Midbrain (tissue), 1 donor: Measurements from ENCODE around the gene WWOX.

ENCODE experiments used
- DNase-seq: peaks from one replicate; lab custom pipeline; 2025; lab: John Stamatoyannopoulos, UW

The WWOX gene

GRCh38 chr16:78659216-78659615, 559.8 kb downstream of the WWOX start:
- DNase-seq, result no peak

- no peak for DNase-seq
These were observed 560.3 kb downstream of the WWOX start for GRCh38 chr16:78659668-78660217.

DNA sequence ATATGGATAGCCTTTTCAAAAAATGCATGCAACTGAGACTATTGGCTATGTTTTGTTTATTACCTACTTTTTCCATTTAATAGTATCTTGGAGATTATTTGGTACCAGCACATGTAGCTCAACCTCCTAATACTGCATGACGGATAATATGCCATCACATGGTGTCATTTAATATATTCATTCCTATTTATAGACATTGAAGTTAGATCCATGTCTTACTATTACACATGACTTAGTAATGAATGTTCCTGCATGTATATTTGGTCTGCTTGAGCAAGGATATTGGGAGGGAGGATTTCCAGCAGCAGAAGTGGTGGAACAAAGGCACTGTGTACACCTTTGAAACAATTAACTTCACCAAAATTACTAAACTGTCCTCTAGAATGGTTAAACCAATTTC, 561.3 kb downstream of the WWOX start:
- DNase-seq, result no peak

- DNase-seq, result no peak
These were observed 564.2 kb downstream of the WWOX start for GRCh38 chr16:78663690-78664089.

DNA sequence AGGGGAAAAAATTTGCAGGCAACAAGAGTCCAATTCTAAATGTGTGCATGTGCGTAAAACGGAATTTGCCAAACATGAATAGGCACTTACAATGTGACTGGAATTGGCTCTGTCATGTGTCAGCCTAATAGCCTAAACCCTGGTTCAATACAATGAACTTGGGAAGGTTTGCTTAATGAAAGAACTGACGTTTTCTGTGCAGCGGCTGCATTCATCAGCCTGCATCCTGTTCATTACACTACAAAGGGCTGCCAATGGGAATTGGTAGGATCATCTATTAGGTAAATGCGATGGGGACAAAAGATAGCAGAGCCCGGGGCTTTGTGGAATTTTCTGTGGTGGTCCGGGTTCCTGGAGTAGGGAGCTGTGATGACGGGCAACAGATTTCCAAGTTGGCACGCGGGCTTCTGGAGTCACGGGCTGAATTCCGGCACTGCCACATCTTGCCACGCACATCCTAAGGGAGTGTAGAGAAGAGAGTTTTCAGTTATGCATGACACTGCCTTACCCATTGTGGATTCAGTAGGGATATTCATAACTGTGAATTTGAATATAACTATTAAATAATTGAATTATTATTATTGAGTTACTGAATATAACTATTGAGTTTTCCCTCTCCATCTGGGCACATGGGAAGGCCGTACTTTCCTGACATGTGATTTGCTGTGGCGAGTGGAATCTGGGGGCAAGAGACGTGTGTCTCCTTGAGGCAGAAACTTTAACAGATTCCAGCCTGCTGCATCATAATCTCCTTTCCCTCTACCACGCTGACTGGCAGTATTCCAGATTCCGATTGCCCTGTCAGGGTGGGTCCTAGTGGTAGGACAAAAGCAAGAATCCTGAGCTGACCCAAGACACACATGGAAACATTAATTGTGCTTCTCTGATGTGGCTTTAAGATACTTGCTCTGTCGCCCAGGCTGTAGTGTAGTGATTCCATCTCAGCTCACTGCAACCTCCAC, 565.6 kb downstream of the WWOX start:
- DNase-seq, result no peak

- DNase-seq, result no peak
These were observed 566.9 kb downstream of the WWOX start for GRCh38 chr16:78666318-78666717.

GRCh38 chr16:78667675-78668074, 568.2 kb downstream of the WWOX start:
- no peak for DNase-seq

- DNase-seq, result no peak
These were observed 568.9 kb downstream of the WWOX start for GRCh38 chr16:78668393-78668792.

- DNase-seq, result no peak
These were observed 570.5 kb downstream of the WWOX start for GRCh38 chr16:78669994-78670393.

GRCh38 chr16:78672779-78673556, 573.5 kb downstream of the WWOX start:
- no peak for DNase-seq

DNA sequence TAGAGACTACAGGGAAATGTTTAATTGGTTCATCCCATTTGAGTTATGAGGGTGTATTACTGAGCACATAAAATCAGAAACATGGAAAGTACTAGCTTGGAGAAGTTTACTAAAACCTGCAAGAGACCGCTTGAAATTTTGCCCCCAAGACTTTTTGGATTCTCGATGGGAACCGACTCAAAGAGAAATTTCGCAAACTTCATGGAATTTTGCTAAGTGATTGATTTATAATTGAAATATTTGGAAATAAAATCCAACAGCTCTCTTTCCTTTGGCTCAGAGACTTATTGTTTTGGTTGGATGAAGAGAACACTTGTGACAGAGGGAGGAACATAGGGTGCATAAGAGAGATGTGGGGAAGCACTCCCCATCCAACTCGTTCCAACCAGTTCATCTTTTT, 574.4 kb downstream of the WWOX start:
- no peak for DNase-seq

DNA sequence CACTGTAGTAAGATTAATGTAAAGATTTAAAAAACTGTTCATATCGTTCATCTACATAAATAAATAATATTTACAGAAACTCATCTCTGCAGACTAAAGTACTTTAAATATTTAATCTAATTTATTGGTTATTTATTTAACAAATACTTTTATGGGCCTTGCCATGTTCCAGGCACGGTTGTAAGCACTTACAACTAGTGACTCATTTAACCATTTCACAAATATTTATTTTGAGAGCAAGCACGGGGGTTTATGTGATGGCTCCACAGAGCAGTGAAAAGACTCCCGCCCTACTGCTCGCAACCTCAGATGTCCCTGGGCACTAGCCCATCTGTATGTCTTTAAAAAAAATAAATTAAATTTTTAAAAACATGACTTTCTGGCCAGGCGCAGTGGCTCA, 575.9 kb downstream of the WWOX start:
- DNase-seq, result no peak

- no peak for DNase-seq
These were observed 576.7 kb downstream of the WWOX start for GRCh38 chr16:78675951-78676792.

DNA sequence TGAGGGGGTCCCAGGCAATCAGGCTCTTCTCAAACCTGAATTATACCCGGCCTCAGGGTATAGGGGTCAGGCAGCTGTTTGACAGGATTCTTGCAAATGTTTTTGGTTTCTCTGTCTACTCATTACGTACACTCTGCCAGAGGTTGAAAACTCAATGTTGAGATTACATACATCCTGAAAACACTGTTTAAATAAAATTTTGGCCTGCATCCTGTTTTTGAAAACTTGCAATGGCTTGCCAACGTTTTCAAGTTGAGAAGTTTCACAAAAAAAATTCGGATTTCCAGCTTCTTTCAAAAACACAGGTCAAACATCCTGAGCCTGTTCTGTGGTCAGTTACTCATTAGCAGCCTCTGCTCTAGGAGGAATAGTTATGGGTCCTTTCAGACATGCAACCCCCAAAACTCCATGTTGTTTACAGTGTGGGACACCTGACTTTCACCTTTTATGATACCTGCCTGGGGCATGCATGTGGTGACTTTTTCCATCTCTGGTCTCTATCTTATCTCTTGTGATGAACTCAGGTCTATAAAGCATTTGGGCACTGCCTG, 577.8 kb downstream of the WWOX start:
- DNase-seq, result no peak

DNA sequence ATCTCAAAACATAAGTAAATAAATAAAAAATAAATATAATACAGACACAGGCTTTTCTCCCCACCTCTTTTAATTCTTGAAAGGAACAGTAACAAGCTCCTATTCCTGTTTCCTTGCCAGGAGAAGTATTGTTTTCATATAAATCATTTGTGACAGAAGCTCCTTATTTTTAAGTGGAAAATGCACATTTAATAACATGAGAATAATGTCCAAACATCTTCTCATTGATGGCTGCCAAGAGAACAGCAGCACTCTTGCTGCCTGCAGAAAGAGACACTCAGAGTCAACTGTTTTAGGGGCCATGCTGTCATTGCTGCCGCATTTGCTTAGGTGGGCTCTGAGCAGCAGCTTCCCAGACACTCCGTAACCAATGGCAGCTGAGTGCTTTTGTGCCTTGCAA, 580.1 kb downstream of the WWOX start:
- no peak for DNase-seq

DNA sequence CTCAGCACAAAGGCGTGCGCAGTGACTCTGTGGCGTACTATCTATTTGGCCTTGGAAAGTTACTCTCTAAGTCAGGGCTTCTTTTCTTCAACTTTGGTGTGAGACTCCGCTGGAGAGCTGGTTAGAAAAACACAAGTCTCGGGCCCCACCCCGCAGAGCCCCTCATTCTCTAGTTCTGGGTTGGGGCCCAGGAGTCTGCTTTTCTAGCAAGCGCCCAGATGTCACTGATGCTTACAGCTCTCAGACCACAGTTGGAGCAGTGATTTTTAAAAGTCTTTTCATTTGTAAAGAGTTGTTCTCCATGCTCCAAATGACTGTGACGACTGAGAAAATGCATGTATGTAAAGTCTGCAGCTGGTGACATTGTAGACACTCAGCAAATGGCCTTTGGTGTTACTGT, 582.3 kb downstream of the WWOX start:
- no peak for DNase-seq

GRCh38 chr16:78684030-78684611, 584.7 kb downstream of the WWOX start:
- no peak for DNase-seq

- no peak for DNase-seq
These were observed 585.4 kb downstream of the WWOX start for GRCh38 chr16:78684655-78685375.

GRCh38 chr16:78686601-78687000, 587.1 kb downstream of the WWOX start:
- no peak for DNase-seq

GRCh38 chr16:78689028-78689427, 589.6 kb downstream of the WWOX start:
- no peak for DNase-seq
